Omental fat pad (tissue), 4 donors: ENCODE measurements around the gene FRAS1. TPM values are rescaled to one million over a fixed set of nuclear protein-coding genes. Genes with fewer than 3 reads are reported as not detected.

Experiments
- ATAC-seq: fragments of 150-250 bp; one replicate; pipeline ENCODE4 v1.9.1; 2016; ENCODE audit warnings: mild to moderate bottlenecking, moderate library complexity; ENCODE audit not compliant: low FRiP score
- DNase-seq: peaks from one replicate; pipeline ENCODE4 v3.0.0-alpha.2; 2019; ENCODE audit warnings: low spot score
- CTCF ChIP-seq, 3 donors: fragments of 450-650 bp; IDR thresholded peaks; one replicate each; pipeline ENCODE4 v1.5.1; 2016 to 2017; ENCODE audit warnings: antibody characterized with exemption in 3 of 3, mild to moderate bottlenecking in 3 of 3, moderate library complexity in 2 of 3
- total RNA-seq, 4 donors: library from RNA; depleted of rRNA; stranded (reverse); fragments of >200 nt; gene quantifications; one replicate each; pipeline ENCODE4 v1.1.0, GENCODE V29; 2016

The FRAS1 gene
- total RNA-seq, 4 donors from 2014 or later, result 0.47 to 40.5 (median 7.7) TPM

- ATAC-seq (no peak), DNase-seq (no peak)
- TF ChIP-seq CTCF (IDR thresholded peaks at IDR 0.05), result no peak
Observed at GRCh38 chr4:78225236-78225635, 168.1 kb downstream of the FRAS1 start.

- DNase-seq, result no peak
- ATAC-seq, result no peak
- no peak for TF ChIP-seq CTCF (IDR thresholded peaks at IDR 0.05)
Observed at GRCh38 chr4:78226279-78226678, 169.2 kb downstream of the FRAS1 start.

GRCh38 chr4:78227411-78228057 lies 170.4 kb downstream of the FRAS1 start:
- DNase-seq (no peak), ATAC-seq (no peak)
- no peak for TF ChIP-seq CTCF (IDR thresholded peaks at IDR 0.05)

- no peak for DNase-seq
- TF ChIP-seq CTCF (IDR thresholded peaks at IDR 0.05), result no peak
- ATAC-seq, result no peak
Observed at GRCh38 chr4:78235800-78236199, 178.7 kb downstream of the FRAS1 start.

GRCh38 chr4:78237360-78237759 lies 180.2 kb downstream of the FRAS1 start:
- DNase-seq (no peak), ATAC-seq (no peak)
- no peak for TF ChIP-seq CTCF (IDR thresholded peaks at IDR 0.05)

GRCh38 chr4:78242071-78242470 lies 184.9 kb downstream of the FRAS1 start:
- no peak for TF ChIP-seq CTCF (IDR thresholded peaks at IDR 0.05)
- no peak for DNase-seq
- no peak for ATAC-seq

- DNase-seq (no peak), ATAC-seq (no peak)
- no peak for TF ChIP-seq CTCF (IDR thresholded peaks at IDR 0.05)
Observed at GRCh38 chr4:78244705-78245485, 187.8 kb downstream of the FRAS1 start.
